SK-N-SH (cell line): Measurements from ENCODE around the gene RIN3. TPM values are rescaled to one million over a fixed set of nuclear protein-coding genes. Genes with fewer than 3 reads are reported as not detected.

Source experiments
- CTCF ChIA-PET: fragments of 300-600, 350-600 bp; formaldehyde crosslinking; extraction: SDS; loops from one replicate; lab custom pipeline; 2021; lab: Yijun Ruan, JAX
- POLR2A ChIA-PET: fragments of 350-600 bp; sonication (Branson Sonifier 250); formaldehyde crosslinking; extraction: SDS; loops from one replicate; lab custom pipeline; 2020; ENCODE audit warnings: antibody characterized with exemption, inconsistent platforms; lab: Yijun Ruan, JAX
- DNase-seq: peaks from one replicate; pipeline ENCODE4 v3.0.0; 2012
- H2AFZ ChIP-seq: fragments of 200-600 bp; sonication (generic); 2 replicates; pipeline ENCODE4 v1.8.1; 2016; ENCODE audit warnings: antibody characterized with exemption, mild to moderate bottlenecking, low read depth
- H3F3A ChIP-seq: fragments of 200-600 bp; sonication (generic); replicated peaks from 2 replicates; pipeline ENCODE3; 2016; ENCODE audit warnings: antibody characterized with exemption, mild to moderate bottlenecking; ENCODE audit not compliant: insufficient read depth
- H3K27ac ChIP-seq, 2 experiments: fragments of 200-500 bp in 1 of 2; fragments of 200-600 bp in 1 of 2; sonication (Bioruptor generic) in 1 of 2; sonication (generic), shearing (Covaris generic) in 1 of 2; 2 replicates each; pipeline versions ENCODE4 v1.5.1 to v1.6.1; 2014 to 2016; ENCODE audit warnings: low read depth in 2 of 2, inconsistent platforms in 1 of 2, low read length in 1 of 2, mild to moderate bottlenecking in 1 of 2, mixed read lengths in 1 of 2
- H3K27me3 ChIP-seq: fragments of 200-600 bp; sonication (generic), shearing (Covaris generic); 2 replicates; pipeline ENCODE4 v1.6.1; 2016; ENCODE audit warnings: mixed run types; ENCODE audit not compliant: insufficient read depth
- H3K36me3 ChIP-seq, 2 experiments: fragments of 200-500 bp in 1 of 2; fragments of 200-600 bp in 1 of 2; sonication (Bioruptor generic) in 1 of 2; sonication (generic) in 1 of 2; replicated peaks in 1 of 2; 2 replicates each; pipeline versions ENCODE3 to v1.5.1; 2014 to 2016; ENCODE audit warnings: low read length in 1 of 2, mild to moderate bottlenecking in 1 of 2; ENCODE audit not compliant: insufficient read depth in 2 of 2, control insufficient read depth in 1 of 2
- H3K4me1 ChIP-seq, 2 experiments: fragments of 200-500 bp in 1 of 2; fragments of 200-600 bp in 1 of 2; sonication (Bioruptor generic) in 1 of 2; sonication (generic), shearing (Covaris generic) in 1 of 2; 2 replicates each; pipeline versions ENCODE4 v1.5.1 to v1.6.1; 2014 to 2016; ENCODE audit warnings: low read depth in 1 of 2, low read length in 1 of 2, mixed run types in 1 of 2; ENCODE audit not compliant: insufficient read depth in 2 of 2, control insufficient read depth in 1 of 2
- H3K4me2 ChIP-seq: fragments of 200-600 bp; sonication (generic), shearing (Covaris generic); 2 replicates; pipeline ENCODE4 v1.6.1; 2017; ENCODE audit warnings: mixed run types
- H3K4me3 ChIP-seq, 2 experiments: fragments of 200-500 bp in 1 of 2; fragments of 200-600 bp in 1 of 2; sonication (Bioruptor generic) in 1 of 2; sonication (generic), shearing (Covaris generic) in 1 of 2; 2 replicates each; pipeline versions ENCODE4 v1.5.1 to v1.8.1; 2014 to 2016; ENCODE audit warnings: low read depth in 2 of 2, inconsistent platforms in 1 of 2, low read length in 1 of 2, mild to moderate bottlenecking in 1 of 2, mixed read lengths in 1 of 2, moderate library complexity in 1 of 2
- H3K79me2 ChIP-seq: fragments of 200-600 bp; sonication (generic); 2 replicates; pipeline ENCODE4 v1.8.1; 2017; ENCODE audit warnings: mild to moderate bottlenecking; ENCODE audit not compliant: insufficient read depth
- H3K9ac ChIP-seq: fragments of 200-600 bp; sonication (generic); 2 replicates; pipeline ENCODE4 v1.6.1; 2017; ENCODE audit warnings: mixed run types
- H3K9me2 ChIP-seq: fragments of 200-600 bp; sonication (generic); 2 replicates; pipeline ENCODE4 v1.6.1; 2017; ENCODE audit warnings: mixed run types
- H3K9me3 ChIP-seq: fragments of 200-600 bp; sonication (generic); 2 replicates; pipeline ENCODE4 v1.6.1; 2017; ENCODE audit warnings: mixed run types, mild to moderate bottlenecking, moderate library complexity
- H4K20me1 ChIP-seq: fragments of 200-600 bp; sonication (generic); 2 replicates; pipeline ENCODE4 v1.6.1; 2017; ENCODE audit warnings: mild to moderate bottlenecking, mixed run types; ENCODE audit not compliant: insufficient read depth
- ELF1 ChIP-seq: IDR thresholded peaks from 2 replicates; pipeline ENCODE4 v1.4.0; 2012
- GATA2 ChIP-seq: sonication (generic); formaldehyde crosslinking; IDR thresholded peaks from 2 replicates; pipeline ENCODE4 v1.5.0; 2020; ENCODE audit warnings: mild to moderate bottlenecking, missing genetic modification reagents
- MAX ChIP-seq: IDR thresholded peaks from 2 replicates; pipeline ENCODE4 v1.4.0; 2012; ENCODE audit warnings: low read depth
- NFIC ChIP-seq: IDR thresholded peaks from 2 replicates; pipeline ENCODE4 v1.4.0; 2012; ENCODE audit warnings: borderline replicate concordance
- TAF1 ChIP-seq: IDR thresholded peaks from 2 replicates; pipeline ENCODE4 v1.6.1; 2012; ENCODE audit warnings: low read depth, mild to moderate bottlenecking, low read length, moderate library complexity, borderline replicate concordance
- ZBTB33 ChIP-seq: IDR thresholded peaks from 2 replicates; pipeline ENCODE4 v1.4.0; 2012; ENCODE audit warnings: low read depth, borderline replicate concordance
- WGBS: methylation state at CpG from one replicate; pipeline ENCODE4 v1.1.6; 2017; ENCODE audit warnings: low lambda C conversion rate; 5-methylcytosine and 5-hydroxymethylcytosine counted together
- polyA plus RNA-seq, 3 experiments: library from polyadenylated mRNA; depleted of rRNA; stranded (reverse); fragments of >200 nt; gene quantifications; 2 replicates each; pipeline ENCODE4 v1.2.3, GENCODE V29; 2012
- TF ChIP-seq, protein P1 (sequence below): IDR thresholded peaks from 2 replicates; pipeline ENCODE4; 2012
- TF ChIP-seq, protein P2 (sequence below): IDR thresholded peaks from 2 replicates; pipeline ENCODE4 v1.6.1; 2012; ENCODE audit warnings: mild to moderate bottlenecking, low read depth, low read length, moderate library complexity

Gene RIN3
- polyA plus RNA-seq, 1 of the 3 experiments (the other 2 are of a cell fraction): 12.4 TPM

GRCh38 chr14:92651106-92651757 lies 137.7 kb downstream of the RIN3 start (continued):
- TF ChIP-seq ZBTB33: no peak
- no peak for TF ChIP-seq TAF1
- TF ChIP-seq, protein P1, sequence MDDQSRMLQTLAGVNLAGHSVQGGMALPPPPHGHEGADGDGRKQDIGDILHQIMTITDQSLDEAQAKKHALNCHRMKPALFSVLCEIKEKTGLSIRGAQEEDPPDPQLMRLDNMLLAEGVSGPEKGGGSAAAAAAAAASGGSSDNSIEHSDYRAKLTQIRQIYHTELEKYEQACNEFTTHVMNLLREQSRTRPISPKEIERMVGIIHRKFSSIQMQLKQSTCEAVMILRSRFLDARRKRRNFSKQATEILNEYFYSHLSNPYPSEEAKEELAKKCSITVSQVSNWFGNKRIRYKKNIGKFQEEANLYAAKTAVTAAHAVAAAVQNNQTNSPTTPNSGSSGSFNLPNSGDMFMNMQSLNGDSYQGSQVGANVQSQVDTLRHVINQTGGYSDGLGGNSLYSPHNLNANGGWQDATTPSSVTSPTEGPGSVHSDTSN: no peak
- no peak for TF ChIP-seq GATA2 (CRISPR knock-in tag)

DNA sequence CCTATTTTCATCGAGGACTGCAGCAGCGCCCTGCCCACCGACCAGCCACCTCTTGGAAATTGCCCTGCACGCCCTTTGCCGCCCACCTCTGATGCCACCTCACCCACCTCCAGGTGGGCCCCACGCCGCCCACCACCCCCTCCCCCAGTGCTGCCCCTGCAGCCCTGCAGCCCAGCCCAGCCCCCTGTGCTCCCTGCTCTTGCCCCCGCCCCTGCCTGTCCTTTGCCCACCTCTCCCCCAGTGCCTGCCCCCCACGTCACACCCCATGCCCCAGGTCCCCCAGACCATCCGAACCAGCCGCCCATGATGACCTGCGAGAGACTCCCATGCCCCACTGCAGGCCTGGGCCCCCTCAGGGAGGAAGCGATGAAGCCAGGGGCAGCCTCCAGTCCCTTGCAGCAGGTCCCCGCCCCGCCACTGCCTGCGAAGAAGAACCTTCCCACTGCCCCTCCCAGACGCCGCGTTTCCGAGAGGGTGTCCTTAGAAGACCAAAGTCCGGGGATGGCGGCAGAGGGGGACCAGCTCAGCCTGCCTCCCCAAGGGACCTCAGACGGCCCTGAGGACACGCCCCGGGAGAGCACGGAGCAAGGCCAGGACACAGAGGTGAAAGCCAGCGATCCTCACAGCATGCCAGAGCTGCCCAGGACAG lies 138.3 kb downstream of the RIN3 start:
- Histone ChIP-seq H3K4me1 (peaks cover 5 to 17% of the 10 kb centered on the region in 2 experiments; a peak in 3 of 4 replicates), H3K79me2 (peaks cover 5% of the 10 kb centered on the region; the same call in 1 of the 2 replicates), H3K36me3 (peaks cover 4 to 7% of the 10 kb centered on the region in 2 experiments), H4K20me1 (no peaks in the 10 kb centered on the region), H3K9me2 (no peaks in the 10 kb centered on the region), H3K27me3 (no peaks in the 10 kb centered on the region), H3K4me2 (no peak overlapping the region), H3F3A (peaks cover 18% of the 10 kb centered on the region), H3K27ac (no peak overlapping the region), H3K9me3 (no peaks in the 10 kb centered on the region), H3K4me3 (no peak overlapping the region), H3K9ac (no peak overlapping the region), H2AFZ (no peak overlapping the region)
- no peak for DNase-seq
- POLR2A ChIA-PET: no interaction called here
- TF ChIP-seq MAX: no peak
- no peak for TF ChIP-seq ELF1
- no peak for TF ChIP-seq NFIC
- no peak for TF ChIP-seq TAF1
- TF ChIP-seq, protein P2, sequence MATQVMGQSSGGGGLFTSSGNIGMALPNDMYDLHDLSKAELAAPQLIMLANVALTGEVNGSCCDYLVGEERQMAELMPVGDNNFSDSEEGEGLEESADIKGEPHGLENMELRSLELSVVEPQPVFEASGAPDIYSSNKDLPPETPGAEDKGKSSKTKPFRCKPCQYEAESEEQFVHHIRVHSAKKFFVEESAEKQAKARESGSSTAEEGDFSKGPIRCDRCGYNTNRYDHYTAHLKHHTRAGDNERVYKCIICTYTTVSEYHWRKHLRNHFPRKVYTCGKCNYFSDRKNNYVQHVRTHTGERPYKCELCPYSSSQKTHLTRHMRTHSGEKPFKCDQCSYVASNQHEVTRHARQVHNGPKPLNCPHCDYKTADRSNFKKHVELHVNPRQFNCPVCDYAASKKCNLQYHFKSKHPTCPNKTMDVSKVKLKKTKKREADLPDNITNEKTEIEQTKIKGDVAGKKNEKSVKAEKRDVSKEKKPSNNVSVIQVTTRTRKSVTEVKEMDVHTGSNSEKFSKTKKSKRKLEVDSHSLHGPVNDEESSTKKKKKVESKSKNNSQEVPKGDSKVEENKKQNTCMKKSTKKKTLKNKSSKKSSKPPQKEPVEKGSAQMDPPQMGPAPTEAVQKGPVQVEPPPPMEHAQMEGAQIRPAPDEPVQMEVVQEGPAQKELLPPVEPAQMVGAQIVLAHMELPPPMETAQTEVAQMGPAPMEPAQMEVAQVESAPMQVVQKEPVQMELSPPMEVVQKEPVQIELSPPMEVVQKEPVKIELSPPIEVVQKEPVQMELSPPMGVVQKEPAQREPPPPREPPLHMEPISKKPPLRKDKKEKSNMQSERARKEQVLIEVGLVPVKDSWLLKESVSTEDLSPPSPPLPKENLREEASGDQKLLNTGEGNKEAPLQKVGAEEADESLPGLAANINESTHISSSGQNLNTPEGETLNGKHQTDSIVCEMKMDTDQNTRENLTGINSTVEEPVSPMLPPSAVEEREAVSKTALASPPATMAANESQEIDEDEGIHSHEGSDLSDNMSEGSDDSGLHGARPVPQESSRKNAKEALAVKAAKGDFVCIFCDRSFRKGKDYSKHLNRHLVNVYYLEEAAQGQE: no peak
- CTCF ChIA-PET: interaction anchor here (0.9 to 1.3 kb wide), 2 partner anchors 29 to 32 kb away, joined by 3 to 4 read pairs; no protein-coding TSS in a partner anchor
- 83% methylated on average over 18 of the region's 27 CpGs for WGBS
